ENCODE results near the gene SHLD3.

DNA sequence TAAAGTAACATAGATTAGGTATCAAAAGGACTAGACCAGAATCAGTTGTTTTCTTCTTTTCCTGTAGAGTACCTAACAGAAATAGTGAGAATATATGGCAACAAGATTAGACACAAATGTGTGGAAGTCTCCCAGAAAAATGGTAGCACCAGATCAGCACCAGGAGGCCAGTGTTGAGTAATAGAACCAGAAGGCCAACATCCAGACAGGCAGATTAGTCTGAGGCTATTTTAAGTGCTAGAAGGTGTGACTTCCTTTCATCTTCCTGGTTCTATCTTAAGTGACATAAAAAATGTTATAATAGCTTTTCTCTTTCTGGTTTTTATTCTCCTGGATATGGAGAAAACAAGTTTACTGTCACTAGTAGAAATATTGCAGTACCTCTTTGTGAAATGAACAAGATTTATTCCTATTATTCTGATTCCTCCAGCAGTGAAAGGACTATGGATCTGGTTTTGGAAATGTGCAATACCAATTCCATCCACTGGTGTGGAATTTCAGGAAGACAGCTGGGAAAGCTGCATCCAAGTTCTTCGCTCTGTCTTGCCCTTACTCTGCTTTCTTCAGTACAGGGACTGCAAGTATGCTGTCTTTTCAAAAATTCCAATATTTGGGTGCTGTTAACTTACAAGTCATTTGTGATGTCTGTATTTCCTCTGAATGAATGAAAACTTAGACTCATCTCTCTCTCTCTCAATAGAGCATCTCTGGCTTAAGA lies 39.1 kb downstream of the SHLD3 start:
- no peak for TF ChIP-seq POLR2A (IDR thresholded peaks at IDR 0.05)
- TF ChIP-seq, protein P1, sequence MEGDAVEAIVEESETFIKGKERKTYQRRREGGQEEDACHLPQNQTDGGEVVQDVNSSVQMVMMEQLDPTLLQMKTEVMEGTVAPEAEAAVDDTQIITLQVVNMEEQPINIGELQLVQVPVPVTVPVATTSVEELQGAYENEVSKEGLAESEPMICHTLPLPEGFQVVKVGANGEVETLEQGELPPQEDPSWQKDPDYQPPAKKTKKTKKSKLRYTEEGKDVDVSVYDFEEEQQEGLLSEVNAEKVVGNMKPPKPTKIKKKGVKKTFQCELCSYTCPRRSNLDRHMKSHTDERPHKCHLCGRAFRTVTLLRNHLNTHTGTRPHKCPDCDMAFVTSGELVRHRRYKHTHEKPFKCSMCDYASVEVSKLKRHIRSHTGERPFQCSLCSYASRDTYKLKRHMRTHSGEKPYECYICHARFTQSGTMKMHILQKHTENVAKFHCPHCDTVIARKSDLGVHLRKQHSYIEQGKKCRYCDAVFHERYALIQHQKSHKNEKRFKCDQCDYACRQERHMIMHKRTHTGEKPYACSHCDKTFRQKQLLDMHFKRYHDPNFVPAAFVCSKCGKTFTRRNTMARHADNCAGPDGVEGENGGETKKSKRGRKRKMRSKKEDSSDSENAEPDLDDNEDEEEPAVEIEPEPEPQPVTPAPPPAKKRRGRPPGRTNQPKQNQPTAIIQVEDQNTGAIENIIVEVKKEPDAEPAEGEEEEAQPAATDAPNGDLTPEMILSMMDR (IDR thresholded peaks at IDR 0.05 in 4 of 5, conservative IDR thresholded peaks at IDR 0.05 in 1 of 5): peak in 3 of 5 experiments; percentile 12 to 42 (median 22)
